Mucosa of rectum (tissue), 2 donors: ENCODE measurements around the gene PRDX5.
"Not testable (repeated sequence)": the region's sequence is repeated elsewhere in the genome, so short reads cannot be mapped to it uniquely, and the experiment has no call there.

Experiments used
- H3K27ac ChIP-seq, 2 donors: one replicate each; pipeline ENCODE4 v1.7.0; 2013; ENCODE audit warnings: inconsistent platforms in 2 of 2, low read depth in 2 of 2, low read length in 2 of 2
- H3K27me3 ChIP-seq, 2 donors: one replicate each; pipeline ENCODE4 v1.7.0; 2013; ENCODE audit warnings: low read length in 2 of 2; ENCODE audit not compliant: control insufficient read depth in 2 of 2, insufficient read depth in 2 of 2
- H3K36me3 ChIP-seq, 2 donors: one replicate each; pipeline ENCODE4 v1.7.0; 2013; ENCODE audit warnings: low read length in 2 of 2; ENCODE audit not compliant: control insufficient read depth in 2 of 2, insufficient read depth in 2 of 2
- H3K4me1 ChIP-seq, 2 donors: one replicate each; pipeline ENCODE4 v1.7.0; 2013; ENCODE audit warnings: low read length in 2 of 2, mild to moderate bottlenecking in 1 of 2; ENCODE audit not compliant: control insufficient read depth in 2 of 2, insufficient read depth in 2 of 2
- H3K4me3 ChIP-seq, 2 donors: one replicate each; pipeline ENCODE4 v1.7.0; 2013; ENCODE audit warnings: low read length in 2 of 2
- H3K9ac ChIP-seq, 2 donors: one replicate each; pipeline ENCODE4 v1.7.0; 2013; ENCODE audit warnings: low read length in 2 of 2, low read depth in 1 of 2, mild to moderate bottlenecking in 1 of 2
- H3K9me3 ChIP-seq, 2 donors: one replicate each; pipeline ENCODE4 v1.7.0; 2013; ENCODE audit warnings: low read length in 2 of 2; ENCODE audit not compliant: control insufficient read depth in 2 of 2
- donor health status: healthy.
- donor health status: Normal muscosa, but diverticular disease.

Gene PRDX5

DNA sequence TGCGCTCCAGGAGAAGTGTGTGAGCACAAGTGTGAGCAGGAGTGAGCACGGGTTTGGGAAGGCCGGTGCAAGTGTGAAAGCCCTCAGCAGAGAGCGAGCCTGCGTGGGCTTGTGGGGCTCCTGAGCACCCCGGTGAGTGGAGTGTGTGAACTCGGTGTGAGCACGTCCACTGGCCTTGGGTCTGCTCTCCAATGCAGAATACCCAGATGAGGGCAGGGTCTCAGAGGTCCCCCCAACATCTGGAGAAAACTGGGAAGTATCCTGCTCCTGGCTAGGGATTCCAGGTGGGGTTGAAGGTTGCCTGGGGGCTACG, 11.4 kb upstream of the PRDX5 start:
- peaks cover 0 to 12% of the 10 kb centered on the region in 2 donors for H3K36me3 ChIP-seq
- H3K4me1 ChIP-seq, result peaks cover 20 to 24% of the 10 kb centered on the region in 2 donors
- H3K9me3 ChIP-seq, result no peaks in the 10 kb centered on the region
- H3K27ac ChIP-seq, result peak overlapping the region; percentile 86 to 92
- peak overlapping the region; percentile 66 to 71 for H3K9ac ChIP-seq
- H3K27me3 ChIP-seq, result no peaks in the 10 kb centered on the region
- peak overlapping the region; percentile 73 to 92 for H3K4me3 ChIP-seq

DNA sequence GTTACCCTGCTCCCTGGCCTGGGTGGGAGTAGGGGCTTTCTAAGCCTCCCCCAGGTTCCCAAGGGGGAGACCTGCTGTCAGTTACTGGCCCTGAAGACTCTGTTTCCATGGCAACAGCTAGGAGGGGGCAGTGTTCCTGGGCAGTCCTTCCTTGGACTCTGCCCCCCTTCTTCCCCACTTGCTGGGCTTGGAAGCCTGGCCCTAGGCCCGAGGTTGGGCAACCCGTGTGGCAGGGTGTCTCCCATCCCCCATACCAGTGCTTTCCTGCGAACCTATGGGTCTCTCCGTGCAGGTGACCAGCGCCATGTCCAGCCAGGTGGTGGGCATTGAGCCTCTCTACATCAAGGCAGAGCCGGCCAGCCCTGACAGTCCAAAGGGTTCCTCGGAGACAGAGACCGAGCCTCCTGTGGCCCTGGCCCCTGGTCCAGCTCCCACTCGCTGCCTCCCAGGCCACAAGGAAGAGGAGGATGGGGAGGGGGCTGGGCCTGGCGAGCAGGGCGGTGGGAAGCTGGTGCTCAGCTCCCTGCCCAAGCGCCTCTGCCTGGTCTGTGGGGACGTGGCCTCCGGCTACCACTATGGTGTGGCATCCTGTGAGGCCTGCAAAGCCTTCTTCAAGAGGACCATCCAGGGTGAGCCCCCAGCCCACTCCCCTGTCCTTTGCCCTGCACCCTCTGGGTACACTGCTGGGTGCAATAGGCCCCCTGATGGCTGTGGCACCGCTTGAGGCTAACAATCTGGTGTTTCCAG, 10.9 kb upstream of the PRDX5 start:
- H3K27me3 ChIP-seq, result no peaks in the 10 kb centered on the region
- H3K9ac ChIP-seq, result peak overlapping the region; percentile 66 to 71
- no peaks in the 10 kb centered on the region for H3K9me3 ChIP-seq
- H3K4me1 ChIP-seq, result peaks cover 20 to 24% of the 10 kb centered on the region in 2 donors
- peak overlapping the region; percentile 86 to 92 for H3K27ac ChIP-seq
- peak overlapping the region; percentile 73 to 92 for H3K4me3 ChIP-seq
- peaks cover 0 to 12% of the 10 kb centered on the region in 2 donors for H3K36me3 ChIP-seq

- H3K9ac ChIP-seq, H3K9me3 ChIP-seq, H3K27ac ChIP-seq, H3K27me3 ChIP-seq: not testable (repeated sequence)
- peaks cover 6 to 17% of the 10 kb centered on the region in 2 donors for H3K36me3 ChIP-seq
- H3K4me1 ChIP-seq, result peaks cover 20 to 24% of the 10 kb centered on the region in 2 donors
- H3K4me3 ChIP-seq, result peak overlapping the region in 1 of 2 donors; percentile 92
These were observed 10.1 kb upstream of the PRDX5 start for GRCh38 chr11:64307795-64308194.

DNA sequence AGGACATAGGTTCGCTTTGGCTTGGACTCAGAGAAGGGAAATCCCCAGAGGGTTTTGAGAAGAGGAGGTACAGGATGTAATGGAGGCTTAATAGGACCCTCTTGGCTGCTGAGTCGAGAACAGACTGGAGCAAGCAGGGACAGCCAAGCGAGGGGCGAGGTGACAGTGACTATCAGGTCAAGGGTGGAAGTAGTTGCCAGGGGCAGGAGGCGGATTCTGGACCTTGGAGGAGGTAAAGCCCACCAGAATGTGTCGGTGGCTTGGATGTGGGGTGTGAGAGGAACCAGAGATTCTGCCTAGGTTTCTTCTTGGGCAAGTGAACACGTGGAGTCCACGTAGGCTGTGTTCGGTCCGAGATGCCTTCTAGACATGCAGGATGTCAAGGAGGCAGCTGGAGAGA, 5.0 kb upstream of the PRDX5 start:
- H3K27me3 ChIP-seq, result no peaks in the 10 kb centered on the region
- H3K4me3 ChIP-seq, result no peak overlapping the region
- H3K9me3 ChIP-seq, result no peaks in the 10 kb centered on the region
- peaks cover 10 to 15% of the 10 kb centered on the region in 2 donors for H3K4me1 ChIP-seq
- peak overlapping the region in 1 of 2 donors; percentile 24 for H3K9ac ChIP-seq
- peaks cover 35 to 41% of the 10 kb centered on the region in 2 donors for H3K36me3 ChIP-seq
- peak overlapping the region in 1 of 2 donors; percentile 28 for H3K27ac ChIP-seq

DNA sequence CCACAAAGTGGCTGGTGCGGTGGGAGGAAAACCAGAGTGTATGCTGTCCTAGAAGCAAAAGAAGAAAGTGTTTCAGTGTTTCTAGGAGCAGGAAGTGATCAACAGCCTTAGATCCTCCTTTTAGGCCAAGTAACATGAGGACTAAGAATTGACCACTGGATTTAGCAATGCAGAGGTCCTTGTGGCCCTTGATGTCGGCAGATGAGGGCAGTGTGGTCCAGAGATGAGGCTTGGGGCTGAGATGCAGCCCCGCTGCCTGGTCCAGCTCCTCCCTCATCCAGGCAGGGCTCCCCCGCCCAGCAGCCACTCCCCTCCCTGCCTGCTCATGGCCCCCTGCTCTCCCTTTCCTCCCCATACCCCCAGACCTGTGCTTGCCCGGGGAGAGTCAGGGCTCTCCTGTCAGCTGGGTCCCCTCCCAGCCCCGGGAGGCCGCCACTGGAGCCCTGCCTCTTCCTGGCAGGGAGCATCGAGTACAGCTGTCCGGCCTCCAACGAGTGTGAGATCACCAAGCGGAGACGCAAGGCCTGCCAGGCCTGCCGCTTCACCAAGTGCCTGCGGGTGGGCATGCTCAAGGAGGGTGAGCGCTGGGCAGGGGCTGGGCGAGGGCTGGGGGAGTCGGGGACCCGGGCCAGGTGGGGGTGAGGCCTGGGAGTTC, 4.3 kb upstream of the PRDX5 start:
- H3K27me3 ChIP-seq, result no peaks in the 10 kb centered on the region
- H3K4me1 ChIP-seq, result peaks cover 10 to 15% of the 10 kb centered on the region in 2 donors
- H3K27ac ChIP-seq, result peak overlapping the region in 1 of 2 donors; percentile 28
- peak overlapping the region in 1 of 2 donors; percentile 13 for H3K4me3 ChIP-seq
- no peak overlapping the region for H3K9ac ChIP-seq
- peaks cover 35 to 39% of the 10 kb centered on the region in 2 donors for H3K36me3 ChIP-seq
- H3K9me3 ChIP-seq, result no peaks in the 10 kb centered on the region

DNA sequence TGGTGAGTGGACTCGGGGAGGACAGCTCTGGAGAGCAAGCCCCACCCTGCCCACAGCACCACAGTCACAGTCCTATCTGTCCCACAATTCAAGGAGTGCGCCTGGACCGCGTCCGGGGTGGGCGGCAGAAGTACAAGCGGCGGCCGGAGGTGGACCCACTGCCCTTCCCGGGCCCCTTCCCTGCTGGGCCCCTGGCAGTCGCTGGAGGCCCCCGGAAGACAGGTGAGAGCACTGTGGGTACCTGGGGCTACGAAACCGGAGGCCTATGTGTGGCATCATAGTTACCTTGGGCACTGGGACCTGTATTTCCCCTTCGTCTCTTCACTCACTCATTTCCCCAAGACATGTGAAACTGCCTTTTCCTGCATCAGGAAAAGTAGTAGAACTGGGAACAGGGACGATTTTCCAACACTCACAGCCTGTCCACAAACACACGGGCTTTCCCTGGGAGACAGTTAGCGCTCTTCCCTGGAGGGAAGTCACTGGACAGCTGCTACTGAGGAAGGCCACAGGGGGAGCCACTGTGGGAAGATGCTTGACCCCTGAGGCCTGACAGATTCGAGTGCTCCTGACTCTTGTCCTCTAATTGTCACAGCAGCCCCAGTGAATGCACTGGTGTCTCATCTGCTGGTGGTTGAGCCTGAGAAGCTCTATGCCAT, 3.6 kb upstream of the PRDX5 start:
- Histone ChIP-seq H3K4me3 (no peak overlapping the region), H3K4me1 (peaks cover 15 to 20% of the 10 kb centered on the region in 2 donors), H3K27ac (peak overlapping the region in 1 of 2 donors; percentile 28), H3K9ac (no peak overlapping the region), H3K36me3 (peaks cover 35 to 39% of the 10 kb centered on the region in 2 donors), H3K9me3 (no peaks in the 10 kb centered on the region), H3K27me3 (no peaks in the 10 kb centered on the region)

GRCh38 chr11:64314805-64315561, 2.9 kb upstream of the PRDX5 start:
- Histone ChIP-seq H3K27me3 (no peaks in the 10 kb centered on the region), H3K27ac (no peak overlapping the region), H3K9ac (no peak overlapping the region), H3K9me3 (no peaks in the 10 kb centered on the region), H3K4me3 (no peak overlapping the region), H3K4me1 (peaks cover 21 to 26% of the 10 kb centered on the region in 2 donors), H3K36me3 (peaks cover 35 to 39% of the 10 kb centered on the region in 2 donors)

- H3K27me3 ChIP-seq, H3K4me3 ChIP-seq, H3K9me3 ChIP-seq, H3K9ac ChIP-seq: not testable (repeated sequence)
- H3K27ac ChIP-seq, result peak overlapping the region in 1 of 2 donors; percentile 9
- H3K36me3 ChIP-seq, result peaks cover 35 to 36% of the 10 kb centered on the region in 2 donors
- peaks cover 25 to 34% of the 10 kb centered on the region in 2 donors for H3K4me1 ChIP-seq
These were observed 2.0 kb upstream of the PRDX5 start for GRCh38 chr11:64315667-64316526.

DNA sequence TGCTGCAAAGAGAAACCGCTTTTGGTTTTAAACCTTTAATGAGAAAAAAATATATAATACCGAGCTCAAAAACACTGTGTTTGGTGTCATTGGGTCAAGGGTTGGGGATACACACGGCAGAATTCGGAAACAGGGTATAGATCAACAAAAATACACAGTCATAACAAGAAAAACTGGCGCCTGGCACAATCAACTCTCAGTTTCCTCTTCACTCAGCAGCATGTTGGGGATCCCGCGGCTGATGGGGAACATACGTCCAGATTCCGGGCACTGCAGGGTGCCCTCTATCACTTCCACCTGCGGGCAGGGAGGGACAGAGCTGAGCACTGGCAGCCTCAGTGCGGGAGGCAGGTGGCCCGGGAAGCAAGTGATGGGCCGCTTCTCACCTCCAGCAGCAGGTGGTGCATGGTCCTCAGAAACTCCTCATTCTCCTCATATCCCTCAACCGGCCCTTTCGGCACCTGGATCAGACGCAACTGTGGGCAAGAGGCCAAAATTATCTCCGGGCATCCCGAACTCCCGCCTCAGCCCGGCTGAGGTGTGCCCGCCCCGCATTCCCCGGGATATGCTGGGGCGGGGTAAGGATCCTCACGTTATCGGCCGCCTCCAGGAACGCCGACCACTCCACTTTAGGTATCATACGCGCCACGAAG, 1.1 kb upstream of the PRDX5 start:
- Histone ChIP-seq H3K4me1 (peaks cover 31 to 43% of the 10 kb centered on the region in 2 donors), H3K36me3 (peaks cover 34 to 35% of the 10 kb centered on the region in 2 donors), H3K4me3 (peak overlapping the region; percentile 78 to 96), H3K9ac (peak overlapping the region; percentile 88 to 99), H3K9me3 (no peaks in the 10 kb centered on the region), H3K27ac (peak overlapping the region; percentile 98 to 100), H3K27me3 (no peaks in the 10 kb centered on the region)
